GM12874 (cell line): Measurements from ENCODE around the gene GJA3.
A peak's percentile ranks its signal among the peaks of the same experiment; 100 is the strongest.

Source experiments
- TF ChIP-seq, protein P1 (sequence below): IDR thresholded peaks from 2 replicates; pipeline ENCODE4 v1.5.1; 2011; ENCODE audit warnings: low read depth, mild to moderate bottlenecking, control low read depth, low read length, moderate library complexity; ENCODE audit not compliant: insufficient read depth

GJA3 gene

DNA sequence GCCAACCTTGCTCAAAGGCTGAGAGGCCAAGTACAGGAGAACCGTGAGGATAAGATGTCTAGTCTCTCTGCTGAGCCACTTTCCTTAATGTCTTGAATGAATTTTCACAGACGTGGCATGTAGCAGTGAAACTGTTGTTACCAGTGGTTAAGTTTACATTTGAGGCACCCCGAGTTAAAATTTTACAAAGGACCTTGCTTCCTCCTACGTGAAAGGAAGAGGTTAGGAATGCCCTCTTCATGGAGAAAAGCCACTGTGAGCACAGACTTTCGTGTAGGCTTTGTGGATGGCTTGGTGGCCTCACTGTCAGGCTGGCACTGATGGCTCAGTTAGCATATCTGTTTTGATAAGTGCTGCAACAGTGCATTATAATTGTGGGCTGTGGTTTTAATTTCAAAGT is 29.2 kb upstream of the GJA3 start:
- TF ChIP-seq, protein P1, sequence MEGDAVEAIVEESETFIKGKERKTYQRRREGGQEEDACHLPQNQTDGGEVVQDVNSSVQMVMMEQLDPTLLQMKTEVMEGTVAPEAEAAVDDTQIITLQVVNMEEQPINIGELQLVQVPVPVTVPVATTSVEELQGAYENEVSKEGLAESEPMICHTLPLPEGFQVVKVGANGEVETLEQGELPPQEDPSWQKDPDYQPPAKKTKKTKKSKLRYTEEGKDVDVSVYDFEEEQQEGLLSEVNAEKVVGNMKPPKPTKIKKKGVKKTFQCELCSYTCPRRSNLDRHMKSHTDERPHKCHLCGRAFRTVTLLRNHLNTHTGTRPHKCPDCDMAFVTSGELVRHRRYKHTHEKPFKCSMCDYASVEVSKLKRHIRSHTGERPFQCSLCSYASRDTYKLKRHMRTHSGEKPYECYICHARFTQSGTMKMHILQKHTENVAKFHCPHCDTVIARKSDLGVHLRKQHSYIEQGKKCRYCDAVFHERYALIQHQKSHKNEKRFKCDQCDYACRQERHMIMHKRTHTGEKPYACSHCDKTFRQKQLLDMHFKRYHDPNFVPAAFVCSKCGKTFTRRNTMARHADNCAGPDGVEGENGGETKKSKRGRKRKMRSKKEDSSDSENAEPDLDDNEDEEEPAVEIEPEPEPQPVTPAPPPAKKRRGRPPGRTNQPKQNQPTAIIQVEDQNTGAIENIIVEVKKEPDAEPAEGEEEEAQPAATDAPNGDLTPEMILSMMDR = no peak

DNA sequence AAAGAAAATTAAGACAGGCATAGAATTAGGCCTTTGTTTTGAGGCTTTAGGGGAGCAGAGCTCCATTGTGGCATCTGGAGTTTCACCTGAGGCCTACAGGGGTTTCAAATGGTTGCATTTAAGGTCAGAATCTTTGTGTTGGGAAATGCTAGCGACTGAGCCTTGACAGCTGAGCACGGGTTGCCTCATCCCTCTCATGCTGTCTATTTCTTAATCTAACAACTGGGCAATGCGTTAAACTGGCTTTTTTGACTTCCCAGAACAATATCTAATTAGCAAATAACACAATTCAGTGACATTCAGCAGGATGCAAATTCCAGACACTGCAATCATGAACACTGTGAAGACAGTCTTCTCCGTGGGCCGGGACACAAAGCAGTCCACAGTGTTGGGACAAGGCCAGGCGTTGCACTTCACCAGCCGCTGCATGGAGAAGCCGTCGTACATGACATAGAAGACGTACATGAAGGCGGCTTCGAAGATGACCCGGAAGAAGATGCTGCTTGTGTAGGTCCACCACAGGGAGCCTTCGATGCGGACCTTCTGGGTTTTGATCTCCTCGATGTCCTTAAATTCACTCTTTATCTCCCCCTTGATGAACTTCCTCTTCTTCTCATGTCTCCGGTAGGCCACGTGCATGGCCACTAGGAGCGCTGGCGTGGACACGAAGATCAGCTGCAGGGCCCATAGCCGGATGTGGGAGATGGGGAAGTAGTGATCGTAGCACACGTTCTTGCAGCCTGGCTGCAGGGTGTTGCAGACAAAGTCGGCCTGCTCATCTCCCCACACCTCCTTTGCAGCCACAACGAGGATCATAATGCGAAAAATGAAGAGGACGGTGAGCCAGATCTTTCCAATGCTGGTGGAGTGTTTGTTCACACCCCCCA is 28.1 kb upstream of the GJA3 start:
- TF ChIP-seq, protein P1 = peak; percentile 31; the same call in 1 of the 2 replicates

DNA sequence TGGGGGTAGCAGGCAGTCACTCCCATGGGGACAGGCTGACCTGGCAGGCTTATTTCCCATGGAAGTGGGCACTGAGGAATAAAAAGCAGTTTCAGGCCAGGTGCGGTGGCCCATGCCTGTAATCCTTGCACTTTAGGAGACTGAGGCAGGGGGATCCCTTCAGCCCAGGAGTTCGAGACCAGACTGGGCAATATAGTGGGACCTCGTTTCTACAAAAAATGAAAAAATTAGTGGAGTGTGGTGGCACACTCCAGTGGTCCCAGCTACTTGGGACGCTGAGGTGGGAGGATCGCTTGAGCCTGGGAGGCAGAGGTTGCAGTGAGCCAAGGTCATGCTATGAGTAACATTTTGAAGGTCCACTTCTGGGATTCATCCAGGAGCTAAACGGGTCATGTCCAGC is 25.9 kb upstream of the GJA3 start:
- TF ChIP-seq, protein P1 = no peak

DNA sequence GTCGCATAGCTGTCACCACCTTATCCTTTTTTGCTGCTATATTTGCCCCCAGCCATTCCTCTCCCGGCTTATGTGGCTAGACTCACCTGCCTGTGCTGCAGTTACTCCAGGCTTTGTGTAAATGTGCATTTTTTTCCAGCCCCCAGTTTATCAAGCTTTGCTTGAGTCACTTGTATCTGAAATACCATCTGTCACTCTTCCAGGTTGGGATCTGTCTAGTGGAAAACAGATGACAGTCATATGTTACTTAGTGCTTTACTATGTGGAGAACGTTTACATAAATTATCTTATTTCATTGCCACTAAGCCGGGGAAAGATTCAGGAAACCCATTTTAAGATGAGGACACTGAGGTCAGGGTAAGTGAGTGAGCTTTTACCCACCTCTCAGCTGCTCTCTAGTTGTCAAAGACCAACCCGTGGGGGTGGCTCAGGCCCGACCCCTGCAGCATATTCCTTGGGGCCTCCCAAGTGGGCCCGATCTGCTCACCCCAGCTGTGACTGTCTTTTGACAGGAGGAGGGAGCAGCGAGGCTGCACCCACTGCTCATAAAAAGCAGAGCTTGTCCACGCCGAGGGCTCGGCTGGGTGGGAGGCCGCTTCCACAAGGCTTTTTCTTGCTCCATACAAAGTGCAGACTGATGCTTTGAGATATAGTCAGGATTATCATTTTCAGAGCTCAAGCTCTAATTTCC is 24.7 kb upstream of the GJA3 start:
- TF ChIP-seq, protein P1 = no peak

DNA sequence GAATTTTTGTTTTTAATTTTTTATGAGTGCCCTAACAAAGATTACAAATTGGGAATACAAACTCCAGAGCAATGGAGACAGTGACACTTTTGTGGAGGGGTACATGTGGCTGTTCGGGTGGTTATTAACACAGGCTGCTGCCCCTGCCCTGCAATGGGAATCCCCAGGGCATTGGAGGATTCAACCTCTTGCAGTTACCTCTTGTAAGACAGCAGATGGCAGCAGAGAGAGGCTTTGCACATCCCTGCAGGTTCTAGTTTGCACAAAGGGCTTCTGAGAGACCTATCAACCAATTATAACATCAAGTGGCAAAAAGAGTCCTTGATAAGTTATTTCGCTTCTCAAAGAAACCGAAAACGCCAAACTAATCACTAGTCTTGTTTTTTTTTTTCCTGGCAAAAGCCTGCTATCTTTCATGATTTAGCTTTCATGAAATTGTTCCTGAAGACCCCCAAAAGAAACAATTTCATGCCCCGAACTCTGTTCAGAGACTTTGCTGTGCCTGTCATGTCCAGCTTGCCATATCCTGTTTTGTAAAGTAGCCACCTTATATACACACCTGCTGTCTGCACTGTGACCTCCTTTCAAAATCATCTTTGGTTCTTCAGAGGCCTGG is 21.5 kb upstream of the GJA3 start:
- TF ChIP-seq, protein P1 = peak; percentile 78

DNA sequence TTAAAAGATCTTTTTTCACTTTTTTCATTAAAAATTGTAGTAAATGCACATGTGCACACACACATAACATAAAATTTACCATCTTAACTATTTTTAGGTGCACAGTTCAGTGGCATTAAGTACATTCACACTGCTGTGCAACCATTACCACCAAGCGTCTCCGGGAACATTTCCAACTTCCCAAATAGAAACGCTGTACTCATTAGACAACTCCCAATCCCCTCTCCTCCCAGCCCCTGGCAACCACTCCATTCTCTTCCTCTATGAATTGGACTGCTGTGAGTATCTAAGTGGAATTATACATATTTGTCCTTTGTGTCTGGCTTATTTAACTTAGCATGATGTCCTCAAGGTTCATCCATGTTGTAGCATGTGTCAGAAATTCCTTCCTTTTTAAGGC is 20.3 kb upstream of the GJA3 start:
- TF ChIP-seq, protein P1 = no peak

DNA sequence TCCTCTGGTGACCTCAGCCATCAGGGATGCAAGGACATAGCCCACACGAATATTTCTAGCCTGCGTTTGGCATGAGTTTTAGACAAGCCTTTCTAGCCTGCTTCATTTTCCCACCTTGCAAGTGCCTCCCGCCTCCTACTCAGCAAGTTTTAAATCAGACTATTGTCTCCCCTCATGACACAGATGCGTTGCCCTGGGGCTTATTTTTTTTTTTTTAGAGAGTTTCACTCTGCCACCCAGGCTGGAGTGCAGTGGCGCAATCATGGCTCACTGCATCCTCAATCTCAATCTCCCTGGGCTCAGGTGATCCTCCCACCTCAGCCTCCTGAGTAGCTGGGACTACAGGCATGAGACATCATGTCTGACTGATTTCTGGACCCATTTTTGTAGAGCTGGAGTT is 17.3 kb upstream of the GJA3 start:
- TF ChIP-seq, protein P1 = no peak
